GM21619 (cell line): Measurements from ENCODE around the gene TCF12.

ENCODE experiments used
- ATAC-seq: cut with Tn5 transposase; IDR thresholded peaks from one replicate; pipeline ENCODE4 v1.9.1; 2021; ENCODE audit not compliant: unreplicated experiment

The TCF12 gene

GRCh38 chr15:57015360-57015759 is 96.9 kb downstream of the TCF12 start:
- ATAC-seq, result no peak

- no peak for ATAC-seq
These were observed 97.5 kb downstream of the TCF12 start for GRCh38 chr15:57015897-57016296.

- ATAC-seq, result no peak
These were observed 98.6 kb downstream of the TCF12 start for GRCh38 chr15:57017024-57017423.

GRCh38 chr15:57018151-57018550 is 99.7 kb downstream of the TCF12 start:
- ATAC-seq, result no peak

GRCh38 chr15:57019496-57020160 is 101.2 kb downstream of the TCF12 start:
- ATAC-seq, result no peak

- ATAC-seq, result no peak
These were observed 107.0 kb downstream of the TCF12 start for GRCh38 chr15:57025264-57025926.

GRCh38 chr15:57026016-57026592 is 107.7 kb downstream of the TCF12 start:
- no peak for ATAC-seq

- ATAC-seq, result no peak
These were observed 109.2 kb downstream of the TCF12 start for GRCh38 chr15:57027596-57027995.

- ATAC-seq, result no peak
These were observed 109.7 kb downstream of the TCF12 start for GRCh38 chr15:57028176-57028575.

- ATAC-seq, result no peak
These were observed 111.6 kb downstream of the TCF12 start for GRCh38 chr15:57030011-57030410.

GRCh38 chr15:57031082-57031481 is 112.6 kb downstream of the TCF12 start:
- no peak for ATAC-seq

GRCh38 chr15:57031605-57032004 is 113.2 kb downstream of the TCF12 start:
- ATAC-seq, result no peak

- ATAC-seq, result no peak
These were observed 113.9 kb downstream of the TCF12 start for GRCh38 chr15:57032338-57032737.

- no peak for ATAC-seq
These were observed 115.4 kb downstream of the TCF12 start for GRCh38 chr15:57033715-57034439.

GRCh38 chr15:57034613-57035012 is 116.2 kb downstream of the TCF12 start:
- no peak for ATAC-seq

GRCh38 chr15:57035664-57036063 is 117.2 kb downstream of the TCF12 start:
- no peak for ATAC-seq

- no peak for ATAC-seq
These were observed 117.9 kb downstream of the TCF12 start for GRCh38 chr15:57036352-57036751.

GRCh38 chr15:57037548-57037947 is 119.1 kb downstream of the TCF12 start:
- no peak for ATAC-seq

GRCh38 chr15:57038040-57038439 is 119.6 kb downstream of the TCF12 start:
- no peak for ATAC-seq

- no peak for ATAC-seq
These were observed 120.1 kb downstream of the TCF12 start for GRCh38 chr15:57038496-57038895.

- no peak for ATAC-seq
These were observed 123.0 kb downstream of the TCF12 start for GRCh38 chr15:57041416-57041815.
